Heart left ventricle (tissue), 13 donors: ENCODE data around the gene PANK4.

Experiments
- CTCF ChIP-seq, 12 donors: fragments of 200-600 bp; sonication (generic) in 4 of 12; IDR thresholded peaks; one replicate each; pipeline versions ENCODE4 v1.5.0 to v1.8.0; 2018 to 2022; ENCODE audit warnings: antibody characterized with exemption in 12 of 12, mild to moderate bottlenecking in 5 of 12
- POLR2A ChIP-seq, 2 donors: fragments of 450-650 bp; IDR thresholded peaks; one replicate each; pipeline ENCODE4 v1.6.1; 2017; ENCODE audit warnings: antibody characterized with exemption in 2 of 2, mild to moderate bottlenecking in 2 of 2, moderate library complexity in 2 of 2
- donor health status: ischemic (EF 13 %, LVEDD 7.1; RV severe dilation, severe dysfunction).
- donor health status: DM: no; HTN: yes; CAD: no.
- donor health status: DM: no; HTN: no; CAD: no.
- donor health status: ischemic (EF 25% LVEDD 6.9; RV normal size, moderate dysfunction).
- donor health status: ischemic (EF 25% LVEDD 5.7; RV mildly dilated, moderate dysfunction).
- donor health status: ischemic (EF 35%, LVEDD 5.7; RV mildly dilated, moderate dysfunction).
- donor health status: nonischemic (EF 11% LVEDD 7.7; RV severe dilation, severe dysfunction).
- donor health status: DM: yes; HTN: yes; CAD: no.
- donor health status: PGD.
- donor health status: ischemic (EF 29% LVEDD 5.4; RV normal size, mild dysfunction).
- donor health status: nonischemic (EF 23%, LVEDD 6.1; RV moderate dilation, normal function).

GRCh38 chr1:2552189-2552588 lies 25.8 kb upstream of the PANK4 start:
- TF ChIP-seq CTCF (IDR thresholded peaks at IDR 0.05): no peak
- no peak for TF ChIP-seq POLR2A (IDR thresholded peaks at IDR 0.05)
